Cortex of kidney (tissue), 1 donor: ENCODE data around the gene PNPLA2.

Experiments used
- DNase-seq: peaks from one replicate; lab custom pipeline; 2025; lab: John Stamatoyannopoulos, UW

PNPLA2 gene

GRCh38 chr11:798093-798713, 20.5 kb upstream of the PNPLA2 start, which contains the start of gene SLC25A22:
TSS of gene SLC25A22 (minus strand) at chr11:798281. CDS start at chr11:795006, 3,275 bp downstream.
- no peak for DNase-seq

- no peak for DNase-seq
Observed at GRCh38 chr11:799641-800316, 18.9 kb upstream of the PNPLA2 start.

DNA sequence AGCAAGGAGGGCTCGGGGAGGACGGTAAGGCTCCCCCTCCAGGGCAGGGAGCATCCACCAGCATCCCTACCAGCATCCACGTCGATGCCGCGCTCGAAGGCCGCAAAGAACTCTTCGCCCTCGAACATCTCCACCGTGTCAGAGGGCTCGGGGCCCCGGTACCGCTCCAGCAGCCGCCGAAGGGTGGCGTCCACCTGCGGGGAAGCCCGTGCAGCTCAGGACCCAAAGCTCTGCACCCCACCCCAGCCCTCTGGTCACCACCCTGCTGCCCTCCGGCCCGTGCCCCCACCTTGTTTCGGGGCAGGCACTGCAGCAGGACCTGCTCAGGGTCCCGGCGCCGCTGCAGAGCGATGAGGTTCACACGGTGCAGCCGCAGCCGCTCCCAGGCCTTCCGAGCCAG, 18.2 kb upstream of the PNPLA2 start:
- no peak for DNase-seq

DNA sequence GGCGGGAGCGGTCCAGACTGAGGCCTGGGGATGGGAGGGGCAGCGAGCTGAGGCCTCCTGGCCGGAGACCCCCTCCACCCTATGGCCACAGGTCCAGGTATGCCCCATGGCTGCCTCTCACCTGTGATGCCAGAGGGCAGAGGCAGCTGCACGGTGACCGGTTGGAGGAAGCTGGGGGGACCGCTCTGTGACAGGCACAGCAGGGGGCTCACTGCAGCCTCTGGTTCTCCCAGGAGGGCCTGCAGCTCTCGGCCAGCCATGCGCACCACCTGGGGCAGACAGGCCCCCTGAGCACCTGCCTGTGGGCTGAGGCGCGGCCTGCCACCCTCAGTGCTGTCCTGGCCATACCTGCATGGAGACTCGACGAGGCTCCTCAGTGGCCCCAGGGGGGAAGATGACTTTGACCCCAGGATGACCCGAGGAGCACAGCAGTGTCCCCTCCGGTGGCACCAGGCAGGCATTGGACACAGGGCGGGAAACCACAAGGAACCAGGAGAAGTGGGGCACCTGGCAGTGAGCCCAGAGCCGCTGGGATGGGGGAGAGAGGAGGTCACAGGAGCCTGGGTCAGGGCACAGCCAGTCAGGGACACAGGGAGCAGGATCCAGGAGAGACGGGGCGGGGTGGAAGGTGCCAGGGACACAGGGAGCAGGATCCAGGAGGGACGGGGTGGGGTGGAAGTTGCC, 17.5 kb upstream of the PNPLA2 start:
- DNase-seq, result no peak

GRCh38 chr11:802018-802617, 16.6 kb upstream of the PNPLA2 start:
- no peak for DNase-seq

GRCh38 chr11:802693-803466, 15.8 kb upstream of the PNPLA2 start:
- no peak for DNase-seq

DNA sequence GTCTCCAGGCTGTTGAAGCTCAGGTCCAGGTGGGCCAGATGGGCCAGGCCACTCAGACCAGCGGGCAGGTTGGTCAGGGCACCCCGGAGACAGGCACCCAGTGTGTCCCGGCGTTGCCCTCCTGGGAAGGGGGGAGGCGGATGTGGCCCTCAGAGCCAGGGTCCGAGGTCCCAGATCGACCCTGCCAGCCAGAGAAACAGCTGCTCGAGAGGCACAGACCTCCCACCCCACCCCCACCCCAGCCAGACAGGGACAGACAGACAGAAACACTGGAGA, 15.3 kb upstream of the PNPLA2 start:
- no peak for DNase-seq

DNA sequence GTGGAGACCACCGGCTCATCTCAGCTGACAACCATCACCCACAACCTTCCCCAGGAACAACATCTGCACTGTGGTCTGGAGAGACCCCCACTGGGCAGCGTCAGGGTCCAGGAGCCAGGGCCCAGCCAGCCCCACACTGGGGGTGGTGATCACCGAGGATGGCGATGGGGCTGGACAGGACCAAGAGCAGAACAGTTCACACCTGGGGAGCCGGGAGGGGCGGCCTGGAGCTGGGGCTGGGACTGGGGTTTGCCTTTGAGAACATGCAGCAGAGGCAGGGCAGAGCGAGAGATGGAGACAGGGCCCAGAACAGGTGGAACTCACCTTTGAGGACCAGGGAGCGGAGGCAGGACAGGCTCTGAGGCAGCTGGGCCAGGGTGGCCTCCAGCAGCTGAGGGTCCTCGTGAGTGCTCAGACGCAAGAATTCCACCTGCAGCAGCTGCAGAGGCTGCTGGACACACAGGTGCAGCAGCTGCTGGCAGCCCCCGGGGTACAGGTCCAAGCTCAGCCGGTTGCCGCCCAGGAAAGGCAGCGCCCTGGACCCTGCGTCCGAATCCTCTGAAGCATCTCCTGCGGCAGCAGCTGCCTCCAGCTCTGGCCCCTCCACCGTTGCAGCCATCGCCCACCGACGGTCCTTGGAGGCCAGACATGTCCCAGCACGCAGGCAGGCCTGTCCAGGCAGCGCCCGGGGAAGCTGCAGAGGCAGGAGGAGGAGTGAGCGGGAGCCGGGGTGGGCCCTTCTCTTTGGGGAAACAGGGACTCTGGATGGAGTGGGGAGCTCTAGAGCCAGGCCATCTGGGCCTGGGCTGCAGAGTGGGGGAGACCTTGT, 14.7 kb upstream of the PNPLA2 start:
- no peak for DNase-seq

DNA sequence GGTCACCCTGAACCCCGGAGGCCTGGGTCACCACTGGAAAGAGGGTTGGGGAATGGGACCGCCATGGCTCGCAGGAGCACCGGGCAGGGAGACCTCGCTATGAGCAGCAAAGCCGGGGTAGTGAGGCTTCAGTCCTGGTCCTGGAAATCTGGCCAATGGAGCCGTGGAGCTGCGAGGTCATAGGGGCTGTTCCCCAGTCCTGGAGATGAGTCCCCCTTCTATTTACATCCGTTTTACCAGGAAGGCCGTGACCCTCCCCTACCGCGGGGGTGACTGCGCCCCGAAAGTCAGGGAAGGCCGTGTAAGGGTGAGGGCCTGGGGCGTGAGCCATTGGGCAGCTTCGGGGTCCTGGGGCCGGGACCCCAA, 14.1 kb upstream of the PNPLA2 start:
- no peak for DNase-seq

DNA sequence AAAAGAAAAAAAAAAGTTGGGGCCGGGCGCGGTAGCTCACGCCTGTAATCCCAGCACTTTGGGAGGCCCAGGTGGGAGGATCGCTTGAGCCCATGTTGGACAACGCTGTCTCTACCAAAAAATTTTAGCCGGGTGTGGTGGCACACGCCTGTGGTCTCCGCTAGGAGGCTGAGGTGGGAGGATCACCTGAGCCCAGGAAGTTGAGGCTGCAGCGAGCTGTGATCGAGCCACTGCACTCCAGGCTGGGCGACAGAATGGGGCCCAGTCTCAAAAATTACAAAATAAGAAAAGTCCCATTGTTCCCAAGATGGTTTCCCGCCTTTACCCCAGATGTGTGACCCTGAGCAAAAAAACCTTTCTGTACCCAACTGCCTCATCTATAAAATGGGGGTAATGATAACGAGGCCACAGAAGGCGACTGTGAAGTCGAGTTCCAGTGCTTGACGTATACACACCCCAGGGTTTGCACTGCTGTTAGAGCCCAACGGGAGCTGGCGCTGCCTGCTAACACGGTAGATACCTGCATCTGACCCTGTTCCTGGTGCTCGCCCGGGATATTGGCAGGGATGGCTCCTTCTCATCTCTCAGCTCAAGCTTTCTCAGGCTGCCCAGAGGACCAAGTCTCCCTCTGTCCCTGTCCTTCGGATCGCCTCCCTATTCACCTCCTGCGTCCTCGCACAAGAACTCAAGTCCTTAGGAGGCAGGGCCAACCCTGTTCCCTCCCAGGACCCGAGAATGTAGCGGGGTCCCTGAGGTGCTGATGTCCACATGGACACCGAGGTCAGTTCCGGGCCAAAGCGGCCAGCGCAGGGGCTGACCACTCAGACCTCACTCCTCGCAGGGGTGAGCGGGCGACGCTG, 10.1 kb upstream of the PNPLA2 start:
- DNase-seq, result no peak

- DNase-seq, result peak; percentile 97
Observed at GRCh38 chr11:809287-810039, 9.3 kb upstream of the PNPLA2 start, which contains the start of gene RPLP2. TSS of gene RPLP2 (plus strand) at chr11:809967. CDS start at chr11:810235, 268 bp downstream.

DNA sequence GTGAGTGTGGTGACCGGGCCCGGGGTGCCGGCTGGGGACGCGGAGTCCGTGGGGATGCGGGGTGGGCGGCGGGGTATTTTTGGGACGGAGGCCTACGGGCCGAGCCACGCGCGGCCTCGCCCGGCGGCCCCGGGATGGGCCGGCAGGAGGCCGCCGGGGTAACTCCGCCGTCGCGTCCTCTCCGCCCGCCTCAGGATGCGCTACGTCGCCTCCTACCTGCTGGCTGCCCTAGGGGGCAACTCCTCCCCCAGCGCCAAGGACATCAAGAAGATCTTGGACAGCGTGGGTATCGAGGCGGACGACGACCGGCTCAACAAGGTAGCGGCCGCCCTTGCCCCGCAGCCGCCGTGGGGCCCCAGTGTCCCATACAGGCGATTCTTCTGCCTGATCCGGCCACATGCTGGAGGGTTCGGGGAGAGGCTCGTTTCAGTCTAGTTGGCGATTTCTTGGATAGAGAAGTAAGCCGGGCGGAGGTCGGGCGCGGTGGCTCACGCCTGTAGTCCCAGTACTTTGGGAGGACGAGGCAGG, 8.6 kb upstream of the PNPLA2 start:
- DNase-seq, result no peak

DNA sequence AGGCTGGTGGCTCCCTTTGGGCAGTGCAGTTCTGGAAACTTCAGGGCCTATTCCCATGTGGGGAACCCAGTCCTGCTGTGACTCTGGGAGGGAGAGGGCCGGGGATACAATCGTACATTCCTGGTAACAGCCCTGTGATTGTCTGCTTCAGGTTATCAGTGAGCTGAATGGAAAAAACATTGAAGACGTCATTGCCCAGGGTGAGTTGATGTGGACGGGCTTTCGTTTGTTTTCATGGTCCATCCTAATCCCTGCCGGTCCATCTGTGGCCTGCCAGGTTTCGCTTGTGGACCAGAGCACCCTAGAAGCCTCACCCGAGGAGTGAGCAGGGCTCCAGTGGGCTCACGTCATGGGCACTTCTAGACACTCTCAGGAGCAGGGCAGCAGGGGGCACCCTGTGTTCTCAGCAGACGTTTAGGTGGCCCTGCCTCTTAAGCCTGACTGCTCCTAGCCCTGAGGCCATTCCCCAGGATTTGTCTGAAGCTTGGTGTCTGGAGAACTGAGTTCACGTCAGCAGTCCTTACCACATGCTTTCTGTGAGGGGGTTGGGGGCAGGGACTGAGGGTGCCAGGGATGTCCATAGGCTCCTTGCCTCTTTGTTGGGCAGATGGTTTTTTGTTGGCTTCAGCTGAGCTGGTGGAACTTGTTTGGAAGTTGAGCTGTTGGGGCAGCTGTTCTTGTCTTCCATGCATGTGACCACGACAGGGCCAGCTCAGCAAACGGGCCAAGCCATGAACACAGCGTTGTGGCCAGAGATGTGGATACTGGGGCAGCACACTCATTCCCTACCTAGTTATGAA, 7.1 kb upstream of the PNPLA2 start:
- DNase-seq, result no peak

- no peak for DNase-seq
Observed at GRCh38 chr11:812390-812789, 6.3 kb upstream of the PNPLA2 start.

GRCh38 chr11:813072-813455, 5.7 kb upstream of the PNPLA2 start:
- DNase-seq, result no peak

- DNase-seq, result no peak
Observed at GRCh38 chr11:813456-814096, 5.1 kb upstream of the PNPLA2 start.

GRCh38 chr11:815675-816432, 2.9 kb upstream of the PNPLA2 start:
- no peak for DNase-seq
